HTR-8/SVneo (cell line): ENCODE measurements around the gene BTN1A1.
"Not testable (repeated sequence)": the region's sequence is repeated elsewhere in the genome, so short reads cannot be mapped to it uniquely, and the experiment has no call there.

Experiments used
- DNase-seq: peaks from one replicate; pipeline ENCODE4 v3.0.0; 2011; ENCODE audit warnings: low spot score, mixed read lengths; ENCODE audit not compliant: insufficient read length
- FAIRE-seq: peaks from 2 replicates; lab custom pipeline; 2011; peaks lifted over from hg19 to GRCh38; lab: Jason Lieb, UNC

BTN1A1 gene

GRCh38 chr6:26502626-26503025, 2.5 kb downstream of the BTN1A1 start:
- FAIRE-seq (no peak), DNase-seq (no peak)

GRCh38 chr6:26507658-26508057, 7.6 kb downstream of the BTN1A1 start:
- FAIRE-seq: no peak
- no peak for DNase-seq

GRCh38 chr6:26511033-26511432, 10.9 kb downstream of the BTN1A1 start:
- DNase-seq, FAIRE-seq: not testable (repeated sequence)

- no peak for FAIRE-seq
- no peak for DNase-seq
Observed at GRCh38 chr6:26514984-26515383, 14.9 kb downstream of the BTN1A1 start.

- FAIRE-seq (no peak), DNase-seq (no peak)
Observed at GRCh38 chr6:26516481-26517427, 16.7 kb downstream of the BTN1A1 start.

- DNase-seq (no peak), FAIRE-seq (no peak)
Observed at GRCh38 chr6:26519359-26519758, 19.3 kb downstream of the BTN1A1 start.

GRCh38 chr6:26520237-26520849, 20.2 kb downstream of the BTN1A1 start:
- DNase-seq (no peak), FAIRE-seq (no peak)

- FAIRE-seq: no peak
Observed at GRCh38 chr6:26520850-26521599, 20.9 kb downstream of the BTN1A1 start.

GRCh38 chr6:26521600-26522391, 21.7 kb downstream of the BTN1A1 start:
- no peak for FAIRE-seq

More at GRCh38 chr6:26520850-26521599, 20.9 kb downstream of the BTN1A1 start:
- DNase-seq: peak; percentile 85

GRCh38 chr6:26522486-26523228, 22.6 kb downstream of the BTN1A1 start:
- FAIRE-seq, DNase-seq: not testable (repeated sequence)

More at GRCh38 chr6:26521600-26522391, 21.7 kb downstream of the BTN1A1 start:
- DNase-seq: no peak

GRCh38 chr6:26524314-26524713, 24.2 kb downstream of the BTN1A1 start:
- not testable (repeated sequence) for DNase-seq, FAIRE-seq

GRCh38 chr6:26524722-26525370, 24.7 kb downstream of the BTN1A1 start:
- DNase-seq (no peak), FAIRE-seq (no peak)

GRCh38 chr6:26525838-26526237, 25.7 kb downstream of the BTN1A1 start:
- no peak for FAIRE-seq

GRCh38 chr6:26526928-26527327, 26.8 kb downstream of the BTN1A1 start:
- DNase-seq: no peak
- FAIRE-seq: no peak

More at GRCh38 chr6:26525838-26526237, 25.7 kb downstream of the BTN1A1 start:
- no peak for DNase-seq

- no peak for FAIRE-seq
Observed at GRCh38 chr6:26530203-26530602, 30.1 kb downstream of the BTN1A1 start.

GRCh38 chr6:26531897-26532296, 31.8 kb downstream of the BTN1A1 start:
- DNase-seq: no peak
- FAIRE-seq: no peak

More at GRCh38 chr6:26530203-26530602, 30.1 kb downstream of the BTN1A1 start:
- no peak for DNase-seq

GRCh38 chr6:26532699-26533531, 32.8 kb downstream of the BTN1A1 start:
- peak; percentile 73 for DNase-seq
- no peak for FAIRE-seq

GRCh38 chr6:26533532-26533931, 33.4 kb downstream of the BTN1A1 start:
- FAIRE-seq (no peak), DNase-seq (no peak)
